LNCAP (cell line): ENCODE results near the gene ACVRL1.

Source experiments
- TF ChIP-seq, protein P1 (sequence below): fragments of 450-650 bp; IDR thresholded peaks from 2 replicates; pipeline ENCODE4 v1.5.1; 2017; ENCODE audit warnings: mild to moderate bottlenecking

The ACVRL1 gene

DNA sequence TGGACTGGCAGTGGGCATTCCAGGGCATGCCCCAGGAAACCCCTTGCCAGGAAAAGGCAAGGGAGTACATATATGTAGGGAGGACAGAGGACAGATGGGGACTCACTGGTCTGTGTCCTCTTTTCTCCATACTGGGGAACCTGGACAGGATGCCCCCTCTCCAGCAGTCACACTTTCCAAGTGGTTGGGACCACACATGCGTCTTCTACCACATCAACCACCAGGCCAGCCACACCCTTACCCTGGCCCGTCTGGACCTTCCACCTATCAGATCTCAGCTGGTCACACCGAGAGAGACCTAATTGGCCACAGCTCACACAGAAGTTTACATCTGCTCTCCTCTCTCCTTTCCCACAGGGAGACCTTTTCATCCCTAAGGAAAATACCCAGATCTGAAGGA lies 11.1 kb upstream of the ACVRL1 start:
- TF ChIP-seq, protein P1, sequence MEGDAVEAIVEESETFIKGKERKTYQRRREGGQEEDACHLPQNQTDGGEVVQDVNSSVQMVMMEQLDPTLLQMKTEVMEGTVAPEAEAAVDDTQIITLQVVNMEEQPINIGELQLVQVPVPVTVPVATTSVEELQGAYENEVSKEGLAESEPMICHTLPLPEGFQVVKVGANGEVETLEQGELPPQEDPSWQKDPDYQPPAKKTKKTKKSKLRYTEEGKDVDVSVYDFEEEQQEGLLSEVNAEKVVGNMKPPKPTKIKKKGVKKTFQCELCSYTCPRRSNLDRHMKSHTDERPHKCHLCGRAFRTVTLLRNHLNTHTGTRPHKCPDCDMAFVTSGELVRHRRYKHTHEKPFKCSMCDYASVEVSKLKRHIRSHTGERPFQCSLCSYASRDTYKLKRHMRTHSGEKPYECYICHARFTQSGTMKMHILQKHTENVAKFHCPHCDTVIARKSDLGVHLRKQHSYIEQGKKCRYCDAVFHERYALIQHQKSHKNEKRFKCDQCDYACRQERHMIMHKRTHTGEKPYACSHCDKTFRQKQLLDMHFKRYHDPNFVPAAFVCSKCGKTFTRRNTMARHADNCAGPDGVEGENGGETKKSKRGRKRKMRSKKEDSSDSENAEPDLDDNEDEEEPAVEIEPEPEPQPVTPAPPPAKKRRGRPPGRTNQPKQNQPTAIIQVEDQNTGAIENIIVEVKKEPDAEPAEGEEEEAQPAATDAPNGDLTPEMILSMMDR = no peak

GRCh38 chr12:51897181-51897580 lies 10.1 kb upstream of the ACVRL1 start:
- TF ChIP-seq, protein P1 = no peak

DNA sequence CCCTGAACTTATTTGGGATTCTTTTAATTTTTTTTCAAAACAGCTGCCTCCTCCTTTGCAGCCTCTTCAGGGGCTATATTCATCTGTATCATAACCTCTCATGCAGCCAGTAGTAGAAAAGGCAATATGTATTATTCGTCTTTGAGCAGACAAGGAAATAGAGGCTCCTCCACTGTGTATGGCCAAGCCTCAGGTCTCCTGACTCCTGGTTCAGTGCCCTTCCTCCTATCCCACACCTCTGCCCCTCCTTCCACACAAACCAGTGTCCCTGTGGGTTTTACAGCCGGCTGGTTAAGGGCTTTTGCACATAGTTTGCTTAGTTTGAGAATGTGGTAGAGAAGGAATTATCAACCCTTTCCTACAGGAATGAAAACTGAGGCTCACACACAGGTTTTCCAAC lies 8.8 kb upstream of the ACVRL1 start:
- TF ChIP-seq, protein P1 = no peak

DNA sequence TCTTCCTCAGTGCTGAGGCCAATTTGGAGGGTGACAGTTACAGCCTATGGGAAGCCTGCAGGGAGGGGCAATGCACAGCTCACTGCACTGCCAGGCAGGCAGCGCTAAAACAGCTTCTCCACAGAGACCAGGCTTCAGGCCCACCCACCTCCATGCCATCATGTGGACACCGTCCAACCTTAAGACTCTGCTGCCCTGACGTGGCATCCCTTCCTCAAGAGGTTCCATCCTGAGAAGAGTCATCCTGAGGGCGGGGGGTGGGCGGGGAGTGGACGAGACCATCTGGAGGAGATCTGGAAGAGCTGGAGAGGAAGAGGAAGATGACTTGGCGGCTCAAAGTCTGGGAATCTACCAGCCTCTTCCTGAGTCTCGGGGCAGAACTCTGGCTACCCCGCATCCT lies 8.4 kb upstream of the ACVRL1 start:
- TF ChIP-seq, protein P1 = no peak

GRCh38 chr12:51900323-51900889 lies 6.9 kb upstream of the ACVRL1 start:
- TF ChIP-seq, protein P1 = no peak

DNA sequence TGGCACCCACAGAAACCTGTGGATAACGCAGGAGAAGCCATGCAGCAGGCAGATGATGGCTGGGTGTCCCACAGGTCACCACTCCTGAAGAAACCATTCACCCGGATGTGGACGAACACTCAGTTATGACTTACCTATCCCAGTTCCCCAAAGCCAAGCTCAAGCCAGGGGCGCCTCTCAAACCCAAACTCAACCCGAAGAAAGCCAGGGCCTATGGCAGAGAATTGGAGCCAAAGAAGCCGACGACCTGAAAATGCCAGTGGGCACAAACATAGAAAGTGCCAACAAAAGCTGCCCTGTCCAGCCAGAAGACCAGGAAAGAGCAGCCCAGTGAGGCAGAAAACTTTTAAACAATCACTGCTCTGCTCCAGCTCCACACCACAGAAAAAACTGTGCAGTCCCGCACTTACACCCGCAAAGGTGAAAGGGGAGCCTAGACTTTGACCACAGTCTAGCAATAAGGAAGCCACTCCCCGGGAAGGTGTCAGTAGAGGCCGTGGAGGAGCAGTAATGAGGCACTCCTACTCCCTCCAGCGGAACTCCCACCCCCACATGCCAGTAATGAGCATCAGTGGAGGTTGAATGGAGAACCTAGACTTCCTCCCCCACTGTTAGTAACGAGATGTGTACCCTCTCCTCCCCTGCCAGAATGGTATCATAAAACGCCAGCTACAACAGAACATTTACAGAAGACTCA lies 6.0 kb upstream of the ACVRL1 start:
- TF ChIP-seq, protein P1 = no peak

GRCh38 chr12:51901881-51902280 lies 5.4 kb upstream of the ACVRL1 start:
- TF ChIP-seq, protein P1 = no peak
